SKM-1 (cell line): ENCODE measurements around the gene DHCR7.

Experiments
- DNase-seq: peaks from one replicate; lab custom pipeline; 2025; ENCODE audit not compliant: unreplicated experiment; lab: John Stamatoyannopoulos, UW

The DHCR7 gene

GRCh38 chr11:71458146-71459070 lies 10.2 kb upstream of the DHCR7 start:
- no peak for DNase-seq

- DNase-seq = no peak
These were observed 8.6 kb upstream of the DHCR7 start for GRCh38 chr11:71456831-71457230.

- no peak for DNase-seq
These were observed 8.1 kb upstream of the DHCR7 start for GRCh38 chr11:71456294-71456693.

- DNase-seq = no peak
These were observed 6.4 kb upstream of the DHCR7 start for GRCh38 chr11:71454470-71455113.

GRCh38 chr11:71453918-71454304 lies 5.7 kb upstream of the DHCR7 start:
- no peak for DNase-seq

GRCh38 chr11:71453037-71453917 lies 5.1 kb upstream of the DHCR7 start, which contains the start of gene NADSYN1:
TSS of gene NADSYN1 (plus strand) at chr11:71453203. CDS start at chr11:71453297, 94 bp downstream.
- peak; percentile 79 for DNase-seq

- DNase-seq = peak; percentile 25
These were observed 4.2 kb upstream of the DHCR7 start for GRCh38 chr11:71452199-71453036.

- no peak for DNase-seq
These were observed 3.5 kb upstream of the DHCR7 start for GRCh38 chr11:71451596-71452198.

- DNase-seq = no peak
These were observed 2.7 kb upstream of the DHCR7 start for GRCh38 chr11:71450939-71451338.

- DNase-seq = no peak
These were observed 2.3 kb upstream of the DHCR7 start for GRCh38 chr11:71450507-71450906.

GRCh38 chr11:71449596-71449995 lies 1.4 kb upstream of the DHCR7 start:
- no peak for DNase-seq

- DNase-seq = no peak
These were observed 369 bp downstream of the DHCR7 start for GRCh38 chr11:71447791-71448256.

- peak; percentile 55 for DNase-seq
These were observed 1.1 kb downstream of the DHCR7 start for GRCh38 chr11:71446942-71447688.

- no peak for DNase-seq
These were observed 2.0 kb downstream of the DHCR7 start for GRCh38 chr11:71446150-71446549.

- no peak for DNase-seq
These were observed 3.4 kb downstream of the DHCR7 start for GRCh38 chr11:71444811-71445210.

GRCh38 chr11:71443736-71444445 lies 4.3 kb downstream of the DHCR7 start:
- no peak for DNase-seq

- no peak for DNase-seq
These were observed 5.3 kb downstream of the DHCR7 start for GRCh38 chr11:71442880-71443279.

GRCh38 chr11:71442123-71442522 lies 6.1 kb downstream of the DHCR7 start:
- no peak for DNase-seq
